CD4-positive, alpha-beta memory T cell (primary cell): ENCODE measurements around the gene PRPF18. TPM values are rescaled to one million over a fixed set of nuclear protein-coding genes. Genes with fewer than 3 reads are reported as not detected.

Experiments
- CTCF ChIA-PET: fragments of 350-600 bp; sonication (Branson Sonifier 250); formaldehyde crosslinking; loops from one replicate; lab custom pipeline; 2021; ENCODE audit warnings: inconsistent platforms; ENCODE audit not compliant: partially characterized antibody; lab: Charles Lee
- POLR2A ChIA-PET: fragments of 350-600 bp; sonication (Branson Sonifier 250); formaldehyde crosslinking; loops from one replicate; lab custom pipeline; 2021; ENCODE audit not compliant: partially characterized antibody; lab: Charles Lee
- DNase-seq, 5 donors: peaks; one replicate each; pipeline versions ENCODE4 v3.0.0 to v3.0.0-alpha.2; 2020 to 2022; ENCODE audit warnings: mixed read lengths in 1 of 5
- H3K27ac ChIP-seq: one replicate; pipeline ENCODE4 v1.7.0; 2013; ENCODE audit warnings: low read depth, low read length
- H3K27me3 ChIP-seq: 2 replicates; pipeline ENCODE4 v1.7.0; 2013; ENCODE audit warnings: mild to moderate bottlenecking, low read length, moderate library complexity; ENCODE audit not compliant: insufficient read depth
- H3K36me3 ChIP-seq: 2 replicates; pipeline ENCODE4 v1.7.0; 2013; ENCODE audit warnings: mild to moderate bottlenecking, low read length, moderate library complexity; ENCODE audit not compliant: insufficient read depth
- H3K4me1 ChIP-seq: 2 replicates; pipeline ENCODE4 v1.7.0; 2013; ENCODE audit warnings: mild to moderate bottlenecking, low read length, moderate library complexity; ENCODE audit not compliant: insufficient read depth
- H3K4me3 ChIP-seq, 2 donors: one replicate each; pipeline ENCODE4 v1.7.0; 2013; ENCODE audit warnings: low read length in 2 of 2, mild to moderate bottlenecking in 1 of 2
- H3K9me3 ChIP-seq, 2 donors: one replicate each; pipeline ENCODE4 v1.7.0; 2013; ENCODE audit warnings: low read length in 2 of 2, control low read depth in 1 of 2; ENCODE audit not compliant: control insufficient read depth in 1 of 2
- H3K27ac Mint-ChIP-seq, 7 donors: one replicate each; pipeline ENCODE4 v1.8.0; 2020 to 2021; ENCODE audit warnings: mixed read lengths in 7 of 7, mild to moderate bottlenecking in 6 of 7, inconsistent platforms in 3 of 7, moderate library complexity in 3 of 7
- H3K27me3 Mint-ChIP-seq, 2 donors: one replicate each; pipeline ENCODE4 v1.8.0; 2020 to 2021; ENCODE audit warnings: mixed read lengths in 2 of 2
- H3K36me3 Mint-ChIP-seq, 2 donors: one replicate each; pipeline ENCODE4 v1.8.0; 2020 to 2021; ENCODE audit warnings: mixed read lengths in 2 of 2, inconsistent platforms in 1 of 2, mild to moderate bottlenecking in 1 of 2
- H3K4me1 Mint-ChIP-seq, 4 donors: one replicate each; pipeline ENCODE4 v1.8.0; 2020 to 2021; ENCODE audit warnings: mixed read lengths in 4 of 4, mild to moderate bottlenecking in 1 of 4
- H3K4me3 Mint-ChIP-seq, 8 donors: one replicate each; pipeline ENCODE4 v1.8.0; 2020 to 2021; ENCODE audit warnings: mixed read lengths in 8 of 8, mild to moderate bottlenecking in 7 of 8, moderate library complexity in 6 of 8, inconsistent platforms in 3 of 8
- H3K9me3 Mint-ChIP-seq, 8 donors: one replicate each; pipeline ENCODE4 v1.8.0; 2020 to 2021; ENCODE audit warnings: mixed read lengths in 8 of 8, mild to moderate bottlenecking in 5 of 8, inconsistent platforms in 3 of 8, moderate library complexity in 1 of 8
- intact Hi-C: fragments of 100-400 bp; cut with micrococcal nuclease; formaldehyde crosslinking; loops from one replicate; pipeline ENCODE4 v1.15.1; 2023
- polyA plus RNA-seq, 2 donors: library from polyadenylated mRNA; unstranded; fragments of 300-500 nt; fragmentation: Illumina TruSeq; gene quantifications; one replicate each; pipeline ENCODE4 v1.2.3, GENCODE V29; 2021
- total RNA-seq, 2 experiments: library from RNA; stranded (reverse); gene quantifications; one replicate each; pipeline ENCODE4 v1.2.3, GENCODE V29; 2021

Gene PRPF18
- total and polyA plus RNA-seq, 4 experiments from 2014 or later, result 30.3 to 63.7 (median 36.6) TPM

DNA sequence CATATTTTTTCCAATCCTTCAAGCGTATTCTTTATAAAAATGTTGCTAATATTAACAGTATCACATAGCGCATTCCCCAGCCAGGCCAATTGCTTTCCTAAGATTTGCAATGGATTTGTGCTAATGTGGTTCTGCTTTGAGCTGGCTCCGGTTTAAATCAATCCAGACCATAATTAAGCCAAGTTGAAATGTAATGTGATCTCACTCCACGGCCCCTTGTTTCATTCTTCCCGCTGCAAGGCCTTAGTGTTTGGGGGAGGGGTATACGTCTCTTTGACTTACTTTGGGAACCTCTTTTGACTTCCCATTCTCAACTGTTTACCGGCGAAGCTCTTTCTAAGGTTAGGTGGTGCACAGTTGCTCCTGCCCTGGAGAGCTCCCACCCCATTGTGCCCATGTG, 86.4 kb downstream of the PRPF18 start:
- Histone ChIP-seq H3K27me3 (no peaks in the 10 kb centered on the region), H3K27ac (no peak overlapping the region), H3K4me3 (no peak overlapping the region), H3K36me3 (no peaks in the 10 kb centered on the region), H3K4me1 (no peaks in the 10 kb centered on the region), H3K9me3 (no peaks in the 10 kb centered on the region)
- no peaks in the 10 kb centered on the region for H3K4me1 Mint-ChIP-seq
- ChIA-PET POLR2A (no interaction called here), CTCF (no interaction called here)
- no peak for DNase-seq
- H3K27ac Mint-ChIP-seq, result no peak overlapping the region
- H3K9me3 Mint-ChIP-seq, result peaks cover 0 to 4% (median 0%) of the 10 kb centered on the region in 8 donors
- peaks cover 4 to 19% of the 10 kb centered on the region in 2 donors for H3K36me3 Mint-ChIP-seq
- H3K4me3 Mint-ChIP-seq, result no peak overlapping the region
- peaks cover 0 to 4% of the 10 kb centered on the region in 2 donors for H3K27me3 Mint-ChIP-seq
- intact Hi-C loops, result no loop called here

GRCh38 chr10:13674645-13675588, 88.2 kb downstream of the PRPF18 start:
- CTCF ChIA-PET, result no interaction called here

DNA sequence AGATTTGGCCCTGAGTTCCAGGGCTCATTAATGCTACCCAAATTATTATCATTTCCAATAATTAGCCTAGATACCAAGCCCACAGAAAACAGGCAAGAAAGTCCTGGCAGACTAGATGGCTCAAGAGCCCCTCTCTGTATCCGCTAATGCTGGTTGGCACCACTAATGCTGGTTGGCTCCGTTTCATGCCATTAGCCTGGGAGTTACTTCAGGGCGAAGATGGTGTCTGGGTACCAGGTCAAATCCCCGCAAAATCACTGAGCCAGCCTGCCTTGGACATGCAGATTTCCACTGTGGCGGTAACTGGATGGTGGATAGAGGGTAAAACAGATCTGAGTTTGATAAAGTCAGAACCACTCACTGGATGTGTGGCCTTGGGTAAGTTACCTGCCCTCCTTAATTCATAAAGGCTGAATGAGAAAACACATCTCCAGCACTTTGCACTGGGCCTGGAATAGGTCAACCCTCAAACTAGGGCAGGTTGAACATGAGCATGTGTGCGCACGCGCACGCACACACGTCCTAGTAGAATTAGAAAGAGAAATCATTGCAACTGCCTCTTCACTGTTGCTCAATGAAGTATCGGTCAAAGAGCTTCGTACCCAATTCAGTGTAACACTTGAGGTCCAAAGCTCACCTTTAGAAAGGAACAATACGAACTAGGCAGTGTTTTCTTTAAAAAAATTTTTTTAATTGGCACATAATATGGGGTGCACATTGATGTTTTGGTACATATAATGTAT, 91.5 kb downstream of the PRPF18 start:
- Histone ChIP-seq H3K4me1 (no peaks in the 10 kb centered on the region), H3K27ac (no peak overlapping the region), H3K36me3 (no peaks in the 10 kb centered on the region), H3K27me3 (no peaks in the 10 kb centered on the region), H3K4me3 (no peak overlapping the region), H3K9me3 (no peaks in the 10 kb centered on the region)
- CTCF ChIA-PET, result interaction anchor here (1.3 kb wide), 1 partner anchor 19 kb away, joined by 3 read pairs; no protein-coding TSS in a partner anchor
- H3K9me3 Mint-ChIP-seq, result peaks cover 0 to 2% (median 0%) of the 10 kb centered on the region in 8 donors
- no peaks in the 10 kb centered on the region for H3K36me3 Mint-ChIP-seq
- POLR2A ChIA-PET, result no interaction called here
- H3K27me3 Mint-ChIP-seq, result peaks cover 7 to 11% of the 10 kb centered on the region in 2 donors
- no peak overlapping the region for H3K4me3 Mint-ChIP-seq
- H3K4me1 Mint-ChIP-seq, result no peaks in the 10 kb centered on the region
- no peak for DNase-seq
- intact Hi-C loops, result no loop called here
- no peak overlapping the region for H3K27ac Mint-ChIP-seq

More at GRCh38 chr10:13674645-13675588, 88.2 kb downstream of the PRPF18 start:
- H3K36me3 Mint-ChIP-seq, result peaks cover 4 to 6% of the 10 kb centered on the region in 2 donors
- Histone ChIP-seq H3K4me3 (no peak overlapping the region), H3K27me3 (no peaks in the 10 kb centered on the region), H3K27ac (no peak overlapping the region), H3K9me3 (no peaks in the 10 kb centered on the region), H3K36me3 (no peaks in the 10 kb centered on the region), H3K4me1 (no peaks in the 10 kb centered on the region)
- no peak overlapping the region for H3K27ac Mint-ChIP-seq
- intact Hi-C loops, result no loop called here
- no peaks in the 10 kb centered on the region for H3K4me1 Mint-ChIP-seq
- POLR2A ChIA-PET, result no interaction called here
- no peak for DNase-seq
- H3K27me3 Mint-ChIP-seq, result peaks cover 0 to 4% of the 10 kb centered on the region in 2 donors
- H3K4me3 Mint-ChIP-seq, result no peak overlapping the region
- H3K9me3 Mint-ChIP-seq, result peaks cover 0 to 2% (median 0%) of the 10 kb centered on the region in 8 donors

Other genes with a start within 250 kb of the PRPF18 start
- 10 to 100 TPM; 27.2 to 30.6 TPM for gene SEPHS1, start 238.7 kb upstream of the PRPF18 start, total RNA-seq
- gene SEPHS1, start 238.7 kb upstream of the PRPF18 start, polyA plus RNA-seq, result 10 to 100 TPM; 11.3 to 23.1 TPM
- gene BEND7, start 58.0 kb upstream of the PRPF18 start, total RNA-seq, result not detected
- gene BEND7, start 58.0 kb upstream of the PRPF18 start, polyA plus RNA-seq, result not detected